ENCODE data around the gene S100B. TPM values are rescaled to one million over a fixed set of nuclear protein-coding genes. Genes with fewer than 3 reads are reported as not detected.

S100B gene
- total and polyA plus RNA-seq, 2 donors (not counting 3 experiments of a cell fraction or from before 2014, with no cell fraction given), result not detected

DNA sequence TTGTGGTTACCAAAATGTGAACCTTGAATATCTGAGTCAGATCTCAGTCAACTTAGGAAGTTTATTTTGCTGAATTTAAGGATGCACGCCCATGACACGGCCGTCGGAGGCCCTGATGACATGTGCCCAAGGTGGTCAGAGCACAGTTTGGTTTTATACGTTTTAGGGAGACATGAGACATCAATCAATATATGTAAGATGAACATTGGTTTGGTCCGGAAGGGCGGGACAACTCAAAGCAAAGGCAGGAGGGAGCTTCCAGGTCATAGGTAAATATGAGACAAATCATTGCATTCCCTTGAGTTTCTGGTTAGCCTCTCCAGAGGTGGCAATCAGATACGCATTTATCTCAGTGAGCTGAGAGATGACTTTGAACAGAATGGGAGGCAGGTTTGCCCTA is 29.5 kb upstream of the S100B start:
- Histone ChIP-seq H2AFZ (ENCODE audit: low read depth, low read length) (peak overlapping the region; percentile 30), H3K9me3 (replicated peaks; ENCODE audit: control insufficient read depth, insufficient read depth, low read length) (no peaks in the 10 kb centered on the region), H3K9ac (replicated peaks; ENCODE audit: extremely low read depth, insufficient read depth, low read length) (no peak overlapping the region), H3K79me2 (ENCODE audit: control insufficient read depth, insufficient read depth, low read length) (peaks cover 30% of the 10 kb centered on the region), H3K4me3 (replicated peaks in 1 of 3; ENCODE audit: insufficient read depth in 1 of 3, low read depth in 1 of 3, low read length in 3 of 3) (peak overlapping the region in 2 of 3 experiments; percentile 28 to 90), H3K27ac (ENCODE audit: insufficient read depth, low read depth, low read length) (no peak overlapping the region), H3K4me2 (ENCODE audit: insufficient read depth, low read length) (peak overlapping the region; percentile 53), H3K36me3 (ENCODE audit: control insufficient read depth in 2 of 2, extremely low read depth in 1 of 2, insufficient read depth in 2 of 2, low read length in 2 of 2) (no peaks in the 10 kb centered on the region), H4K20me1 (replicated peaks; ENCODE audit: control insufficient read depth, extremely low read depth, insufficient read depth, low read length) (no peaks in the 10 kb centered on the region), H3K27me3 (ENCODE audit: control insufficient read depth in 2 of 2, insufficient read depth in 2 of 2, low read length in 2 of 2) (no peaks in the 10 kb centered on the region), H3K4me1 (ENCODE audit: control insufficient read depth, extremely low read depth, insufficient read depth, low read length) (peaks cover 28% of the 10 kb centered on the region), H3K9me1 (replicated peaks; ENCODE audit: control insufficient read depth, extremely low read depth, insufficient read depth, low read length) (no peaks in the 10 kb centered on the region)
- POLR2A ChIA-PET, result no interaction called here
- TF ChIP-seq GATA2 (IDR thresholded peaks at IDR 0.05; ENCODE audit: insufficient read depth, insufficient read length, low read depth, low read length) (no peak), JUN (IDR thresholded peaks at IDR 0.05; ENCODE audit: borderline replicate concordance, insufficient read depth, insufficient read length, low read depth) (no peak), MYC (IDR thresholded peaks at IDR 0.05; ENCODE audit: low read depth, low read length) (no peak), EZH2 (IDR thresholded peaks at IDR 0.05; ENCODE audit: borderline replicate concordance, low read depth, low read length, severe bottlenecking) (no peak), MAX (IDR thresholded peaks at IDR 0.05; ENCODE audit: insufficient read depth, insufficient read length) (no peak), CTCF (IDR thresholded peaks at IDR 0.05; ENCODE audit: extremely low read depth in 1 of 2, insufficient read depth in 1 of 2, low read depth in 1 of 2, low read length in 2 of 2) (no peak), FOS (IDR thresholded peaks at IDR 0.05; ENCODE audit: borderline replicate concordance, insufficient read depth, low read length) (no peak), POLR2A (IDR thresholded peaks at IDR 0.05; ENCODE audit: low read depth, low read length) (no peak), POLR2AphosphoS5 (IDR thresholded peaks at IDR 0.05; ENCODE audit: insufficient read depth, low read depth, low read length) (no peak)
- DNase-seq (ENCODE audit: low read depth, low spot score), result no peak
- intact Hi-C loops (cut with micrococcal nuclease) (no loop called here), dilution Hi-C loops (cut with MboI; ENCODE audit: extremely low pct_ligation_motif_present, low sequenced_read_pairs) (no loop called here)
- BruUV-seq (replicated peaks), result no TSS peak
- CTCF ChIA-PET, result interaction anchor here (1.9 kb wide), 1 partner anchor 12 kb away, joined by 5 read pairs; no protein-coding TSS in a partner anchor
- no peak for FAIRE-seq

Measured in endothelial cell of umbilical vein (primary cell).